NCI-H2227 (cell line): ENCODE data around the gene FOXL1.

Source experiments
- DNase-seq: peaks from one replicate; lab custom pipeline; 2025; ENCODE audit not compliant: unreplicated experiment; lab: John Stamatoyannopoulos, UW

The FOXL1 gene

DNA sequence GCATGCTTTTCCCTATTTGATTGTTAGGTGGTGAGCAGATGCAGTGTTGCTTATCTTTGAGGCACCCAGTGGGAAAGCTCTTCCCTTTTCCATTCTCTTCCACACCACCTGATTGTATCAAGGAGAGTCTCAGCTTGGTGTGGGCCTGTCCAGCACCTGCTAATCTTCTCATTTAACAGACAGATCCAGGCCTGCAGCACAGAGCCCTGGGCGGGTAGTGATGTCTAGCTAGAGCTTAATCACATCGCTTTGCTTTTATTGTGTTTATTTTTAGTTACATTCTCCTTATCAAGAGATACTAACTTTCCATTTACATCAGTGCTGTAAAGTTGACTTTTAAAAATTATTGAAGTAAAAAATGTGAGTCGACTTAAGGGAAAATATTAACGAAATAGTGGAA lies 24.2 kb downstream of the FOXL1 start:
- DNase-seq = no peak

DNA sequence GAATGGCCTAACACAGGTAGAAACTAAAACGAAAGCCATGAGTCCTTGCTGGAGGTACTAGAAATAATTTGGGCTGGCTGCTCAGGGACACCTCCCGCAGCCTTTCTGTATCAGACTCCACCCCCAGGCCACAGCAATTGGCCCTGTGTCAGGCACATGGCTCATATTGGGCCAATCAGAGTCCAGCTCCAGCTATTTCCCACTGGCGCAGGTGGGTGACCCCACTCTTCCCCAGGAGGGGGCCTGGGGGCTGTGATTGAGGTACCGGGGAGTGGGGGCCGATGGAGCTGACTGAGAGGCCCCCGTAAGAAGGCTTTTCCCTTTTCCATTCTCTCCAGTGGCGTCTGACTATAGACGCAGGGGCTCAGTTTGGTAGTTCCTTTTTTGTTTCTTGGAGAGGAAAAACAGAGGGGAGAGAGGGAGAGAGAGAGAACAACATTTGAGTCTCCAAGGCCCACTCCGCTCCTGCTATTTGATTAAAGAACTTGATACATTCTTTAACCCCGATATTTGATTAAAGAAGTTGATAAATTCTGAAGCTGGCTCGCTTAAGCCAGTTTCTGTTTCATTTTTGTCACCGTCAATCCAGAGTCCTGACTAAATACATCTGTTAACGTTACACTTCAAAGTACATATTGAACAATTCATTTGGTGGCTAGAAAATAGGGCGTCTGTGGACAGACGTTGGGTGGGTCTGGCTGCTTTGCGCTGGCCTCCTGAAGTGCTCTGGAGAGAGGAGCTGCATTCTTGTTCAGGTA lies 26.3 kb downstream of the FOXL1 start:
- no peak for DNase-seq

DNA sequence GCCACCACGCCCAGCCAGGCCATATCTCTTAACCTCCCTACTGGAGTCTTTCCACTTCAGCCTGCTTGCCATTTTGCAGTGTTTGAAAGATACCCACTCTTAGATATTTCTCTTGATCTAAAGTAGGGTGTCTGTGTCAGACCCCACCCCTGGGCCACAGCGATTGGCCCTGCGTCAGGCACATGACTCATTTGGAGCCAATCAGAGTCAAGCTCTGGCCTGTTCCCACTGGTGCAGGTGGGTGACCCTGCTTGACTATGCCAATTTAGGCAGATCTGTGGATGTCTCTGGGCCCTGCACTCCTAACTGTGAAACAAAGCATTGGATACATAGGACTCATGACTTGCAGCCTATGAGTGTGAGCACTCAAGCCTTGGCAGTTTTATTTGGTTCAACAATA lies 27.6 kb downstream of the FOXL1 start:
- no peak for DNase-seq

DNA sequence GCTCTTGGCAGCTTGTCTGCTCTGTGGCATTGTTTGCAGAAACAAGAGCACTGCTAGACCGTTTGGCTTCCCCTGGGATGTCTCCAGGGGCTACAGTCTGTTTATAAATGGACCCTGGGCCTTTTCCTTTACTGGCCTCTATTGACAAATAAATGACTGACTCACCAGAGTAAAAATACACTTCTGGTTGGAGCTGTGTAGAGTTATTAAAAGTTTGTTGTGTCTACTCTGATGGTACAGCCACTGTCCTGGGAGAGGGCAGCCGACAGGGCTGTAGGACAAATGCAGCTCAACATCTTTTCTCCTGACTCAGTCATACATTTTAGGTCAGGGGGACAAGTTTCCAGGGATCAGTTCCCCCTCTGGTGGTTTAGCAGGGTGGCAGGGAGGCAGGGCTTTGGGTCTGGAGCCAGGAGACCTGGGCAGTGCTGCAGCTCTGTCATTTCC lies 30.0 kb downstream of the FOXL1 start:
- no peak for DNase-seq

DNA sequence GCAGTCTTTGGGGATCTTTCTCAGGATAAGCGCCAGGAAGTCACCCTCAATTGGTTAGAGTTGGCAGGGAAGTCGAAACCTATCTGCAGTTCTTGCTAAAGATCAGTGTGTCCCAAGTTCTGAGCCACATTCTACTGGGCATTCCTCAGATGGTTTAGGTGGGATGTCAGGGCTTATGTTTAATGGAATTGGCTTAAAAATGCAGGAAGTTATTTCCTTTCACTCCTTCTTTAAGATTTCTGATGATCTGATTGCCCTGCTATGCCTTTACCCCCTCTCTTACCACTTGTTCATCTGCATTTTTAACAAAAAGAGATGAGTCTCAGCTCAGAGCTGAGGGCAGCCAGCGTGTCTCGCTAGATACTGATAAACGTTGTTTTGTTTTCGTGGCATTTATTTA lies 30.8 kb downstream of the FOXL1 start:
- DNase-seq = no peak

DNA sequence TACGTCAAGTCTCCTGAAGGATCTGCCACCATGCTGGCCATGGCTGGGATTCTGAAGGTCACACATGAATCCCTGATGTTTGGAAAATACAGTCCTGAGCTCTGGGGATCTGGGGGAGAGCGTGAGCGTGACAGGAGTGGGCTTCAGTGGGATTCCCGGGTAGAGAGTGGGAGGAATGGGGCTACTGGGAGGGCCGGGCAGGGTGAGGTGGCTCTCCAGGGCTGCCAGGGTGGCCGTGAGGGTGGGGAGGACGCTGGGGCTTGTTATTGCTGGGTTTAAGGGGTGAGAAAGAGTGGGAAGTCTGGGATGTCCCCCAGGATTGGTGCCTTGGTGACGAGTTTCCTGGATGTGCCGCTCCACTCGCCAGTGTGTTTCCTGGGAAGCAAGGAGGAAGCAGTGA lies 31.3 kb downstream of the FOXL1 start:
- no peak for DNase-seq

DNA sequence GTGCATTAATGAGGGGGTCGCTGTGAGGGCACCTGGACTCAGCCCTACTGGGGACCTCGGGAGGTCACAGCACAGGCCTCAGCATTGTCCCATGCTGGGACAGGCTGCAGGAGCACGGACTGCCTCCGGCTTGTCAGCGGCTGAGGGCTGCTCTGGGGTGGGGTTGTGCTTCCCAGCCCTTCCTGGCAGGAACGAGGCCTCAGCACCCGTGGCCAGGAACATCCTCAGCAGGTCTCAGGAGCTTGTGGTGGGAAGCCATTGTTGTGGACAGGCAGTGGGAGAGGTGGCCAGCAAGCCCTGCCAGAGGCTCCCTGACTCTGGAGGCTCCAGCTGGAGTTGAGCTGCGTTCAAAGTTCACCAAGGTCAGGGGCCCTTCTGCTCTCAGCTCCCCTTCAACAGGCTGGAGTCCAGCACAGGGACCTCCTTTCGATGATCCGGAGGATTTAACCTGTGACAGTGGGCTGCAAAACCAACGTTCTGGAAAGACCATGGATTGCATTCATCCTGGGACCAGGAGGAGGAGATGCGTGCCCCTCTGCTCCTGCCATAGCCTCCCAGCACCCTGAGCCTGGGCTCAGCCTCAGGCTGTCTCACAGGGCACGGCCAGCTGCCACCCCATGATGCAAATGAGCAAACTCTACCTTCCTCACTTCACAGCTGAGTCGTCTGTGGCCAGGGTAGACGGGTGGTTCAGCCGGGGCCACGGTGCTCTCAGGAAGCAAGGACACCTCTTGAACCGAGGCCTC lies 32.6 kb downstream of the FOXL1 start:
- DNase-seq = no peak

DNA sequence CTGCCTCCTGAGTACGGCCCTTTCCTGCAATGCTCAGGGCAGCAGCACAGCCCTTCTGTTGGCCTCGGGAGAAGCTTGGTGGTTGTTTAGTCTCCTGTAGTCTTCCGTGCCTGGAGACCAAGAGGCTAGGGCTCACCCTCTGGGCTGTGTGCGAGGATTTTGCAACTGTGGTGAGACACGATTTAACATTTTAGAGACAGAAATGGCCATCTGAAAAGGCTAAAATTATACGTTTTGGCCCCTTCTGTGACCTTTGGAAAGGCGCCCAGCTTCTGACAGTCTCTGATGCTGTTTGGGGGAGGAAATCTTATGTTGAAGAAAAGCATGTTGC lies 33.1 kb downstream of the FOXL1 start:
- no peak for DNase-seq

DNA sequence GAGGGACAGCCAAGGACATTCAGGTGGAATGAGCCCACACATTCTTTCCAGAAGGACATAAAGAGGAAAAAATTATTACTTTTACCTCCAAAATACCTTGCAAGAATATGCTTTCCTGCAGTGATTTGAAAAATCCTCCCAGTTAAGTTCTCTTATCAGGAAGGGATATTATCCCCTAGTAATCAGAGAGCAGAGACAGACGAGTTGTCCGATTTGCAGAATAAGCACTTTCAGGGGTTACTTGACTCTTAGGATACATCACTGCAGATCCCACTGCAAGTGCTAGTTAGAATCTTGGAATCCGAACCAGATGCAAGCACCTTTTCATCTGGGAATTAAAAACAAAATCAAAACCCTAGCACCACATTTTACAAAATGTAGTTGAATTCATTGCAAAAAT lies 33.6 kb downstream of the FOXL1 start:
- DNase-seq = no peak

DNA sequence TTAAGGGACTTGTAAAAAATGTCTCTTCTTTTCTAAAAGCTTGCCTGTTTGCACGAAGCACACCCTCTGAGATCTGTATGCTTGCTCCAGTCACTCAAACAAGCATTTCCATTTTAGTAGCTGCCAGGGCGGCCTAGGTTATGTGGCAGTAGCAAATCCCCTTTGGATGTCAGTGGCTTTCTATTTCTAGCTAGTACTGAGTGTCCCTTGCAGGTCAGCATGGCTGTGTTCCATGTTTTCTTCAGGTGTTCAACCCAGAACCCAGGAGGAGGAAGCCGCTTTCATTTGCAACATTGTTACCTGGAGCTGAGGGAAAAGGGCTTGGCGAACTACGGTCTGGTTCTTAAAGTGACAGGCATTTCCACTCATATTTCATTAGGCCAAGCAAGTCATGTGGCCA lies 36.4 kb downstream of the FOXL1 start:
- DNase-seq = no peak

DNA sequence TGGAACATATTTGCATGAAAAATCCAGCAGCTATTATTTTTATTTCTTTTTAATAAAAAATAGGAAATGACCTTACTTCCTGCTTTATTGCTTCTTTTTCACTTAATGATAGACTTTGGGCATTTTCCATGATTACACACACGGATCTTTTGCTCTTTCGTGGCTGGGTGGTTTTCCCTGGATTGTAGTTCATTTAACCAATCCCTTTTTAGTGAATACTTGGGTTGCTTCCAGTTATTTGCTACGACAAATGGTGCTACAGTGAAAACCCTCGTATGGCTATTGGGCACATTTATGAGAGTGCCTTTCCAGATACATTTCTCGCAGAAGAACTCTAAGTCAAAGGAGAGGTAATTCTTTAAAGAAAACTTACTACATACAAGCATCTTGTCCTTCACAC lies 38.6 kb downstream of the FOXL1 start:
- no peak for DNase-seq

DNA sequence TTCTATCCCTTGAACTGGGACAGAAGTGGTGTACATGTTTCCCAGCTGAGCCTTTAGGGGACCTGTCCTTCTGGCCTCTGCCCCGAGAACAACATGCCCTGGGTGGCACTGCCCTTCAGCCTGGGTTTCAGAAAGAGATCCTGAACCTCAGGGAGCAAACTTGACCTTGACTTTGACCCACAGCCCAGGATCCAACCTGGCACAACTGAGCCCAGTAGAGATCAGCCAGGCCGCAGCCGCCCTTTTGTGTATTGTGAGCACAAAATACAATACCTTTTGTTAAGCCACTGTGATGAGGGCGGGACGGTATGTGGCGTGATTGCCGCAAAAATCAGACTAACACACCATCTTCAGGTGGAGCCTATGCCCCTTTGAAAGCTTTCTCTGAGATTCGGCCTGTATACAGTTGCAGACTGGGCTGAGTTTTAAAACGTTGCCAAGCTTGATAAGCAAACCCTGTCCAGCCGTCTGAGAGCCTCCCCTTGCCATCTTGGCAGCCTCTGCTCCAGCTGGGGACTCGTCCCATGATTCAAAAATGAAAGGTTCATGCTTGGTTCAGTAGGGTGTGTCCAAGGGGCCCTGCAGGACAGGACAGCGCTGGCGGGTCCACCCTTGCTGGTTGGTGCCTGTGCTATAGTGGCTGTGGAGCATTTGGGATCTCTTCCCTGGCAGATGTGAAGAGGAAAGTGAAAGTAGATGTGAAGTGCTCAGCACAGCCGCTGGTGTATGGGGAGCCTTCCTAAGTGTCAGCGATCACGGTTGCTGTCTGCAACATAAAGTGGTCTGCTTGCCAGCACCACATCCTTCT lies 40.3 kb downstream of the FOXL1 start:
- no peak for DNase-seq

DNA sequence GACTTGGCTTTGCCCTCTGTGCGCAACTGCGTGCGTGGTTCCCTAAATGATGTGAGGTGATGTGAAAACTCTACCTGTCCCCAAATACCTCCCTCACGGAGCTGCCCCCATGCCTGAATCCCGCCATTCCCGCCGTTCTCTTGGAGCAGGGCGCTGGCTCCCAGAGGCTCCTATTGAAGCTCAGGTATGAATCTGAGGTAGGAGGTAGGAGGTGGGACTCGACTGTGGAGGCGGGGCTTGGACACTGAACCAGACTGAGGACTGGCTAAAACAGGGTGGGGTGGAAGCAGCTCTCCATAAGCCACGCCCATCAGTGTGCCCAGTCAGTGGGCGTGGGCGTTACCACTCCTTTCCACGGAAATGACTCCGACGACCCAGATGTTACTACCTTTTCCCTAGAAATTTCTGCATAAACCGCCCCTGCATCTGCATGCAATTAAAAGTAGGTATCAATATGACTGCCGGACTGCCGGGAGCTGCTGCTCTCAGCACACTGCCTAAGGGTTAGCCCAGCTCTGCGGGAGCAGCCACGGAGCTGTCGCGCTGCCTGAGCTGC lies 41.0 kb downstream of the FOXL1 start:
- DNase-seq = no peak

DNA sequence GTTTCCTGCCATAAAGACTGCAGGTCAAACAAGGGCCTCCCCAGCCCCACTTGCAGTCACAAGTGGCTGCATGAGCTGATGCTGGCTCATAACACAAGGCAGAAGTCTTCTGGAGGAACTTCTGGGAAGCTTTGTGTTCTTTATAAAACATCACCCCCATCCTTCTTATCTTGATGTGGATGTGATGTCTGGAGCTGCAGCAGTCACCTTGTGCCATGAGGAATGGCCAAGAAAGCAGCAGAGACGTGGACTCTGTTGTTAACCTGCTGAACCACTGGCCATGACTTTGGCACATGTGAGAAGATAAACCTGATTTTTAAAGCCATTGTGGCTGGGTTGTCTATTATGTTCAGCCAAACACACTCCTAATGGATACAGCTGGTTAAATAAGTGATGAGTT lies 41.8 kb downstream of the FOXL1 start:
- DNase-seq = no peak

DNA sequence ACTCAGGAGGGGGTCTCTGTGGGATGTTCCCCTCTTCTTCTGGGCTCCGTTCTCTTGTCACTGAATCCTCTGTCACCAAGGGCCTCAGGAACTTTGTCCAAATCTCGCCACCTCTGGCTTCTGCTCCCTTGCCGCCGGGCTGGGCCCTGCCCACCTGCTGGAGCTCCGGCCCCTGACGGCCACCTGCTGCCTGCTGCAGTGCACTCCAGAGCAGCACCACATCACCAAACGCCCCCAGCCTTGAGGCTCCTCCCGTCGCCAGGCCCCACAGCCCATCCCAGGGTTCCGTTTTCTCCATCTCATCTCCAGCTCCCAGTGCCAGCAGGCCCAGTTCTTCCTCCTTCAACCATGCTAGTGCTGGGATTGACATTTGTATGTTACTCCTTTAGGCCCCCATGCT lies 43.6 kb downstream of the FOXL1 start:
- DNase-seq = no peak

DNA sequence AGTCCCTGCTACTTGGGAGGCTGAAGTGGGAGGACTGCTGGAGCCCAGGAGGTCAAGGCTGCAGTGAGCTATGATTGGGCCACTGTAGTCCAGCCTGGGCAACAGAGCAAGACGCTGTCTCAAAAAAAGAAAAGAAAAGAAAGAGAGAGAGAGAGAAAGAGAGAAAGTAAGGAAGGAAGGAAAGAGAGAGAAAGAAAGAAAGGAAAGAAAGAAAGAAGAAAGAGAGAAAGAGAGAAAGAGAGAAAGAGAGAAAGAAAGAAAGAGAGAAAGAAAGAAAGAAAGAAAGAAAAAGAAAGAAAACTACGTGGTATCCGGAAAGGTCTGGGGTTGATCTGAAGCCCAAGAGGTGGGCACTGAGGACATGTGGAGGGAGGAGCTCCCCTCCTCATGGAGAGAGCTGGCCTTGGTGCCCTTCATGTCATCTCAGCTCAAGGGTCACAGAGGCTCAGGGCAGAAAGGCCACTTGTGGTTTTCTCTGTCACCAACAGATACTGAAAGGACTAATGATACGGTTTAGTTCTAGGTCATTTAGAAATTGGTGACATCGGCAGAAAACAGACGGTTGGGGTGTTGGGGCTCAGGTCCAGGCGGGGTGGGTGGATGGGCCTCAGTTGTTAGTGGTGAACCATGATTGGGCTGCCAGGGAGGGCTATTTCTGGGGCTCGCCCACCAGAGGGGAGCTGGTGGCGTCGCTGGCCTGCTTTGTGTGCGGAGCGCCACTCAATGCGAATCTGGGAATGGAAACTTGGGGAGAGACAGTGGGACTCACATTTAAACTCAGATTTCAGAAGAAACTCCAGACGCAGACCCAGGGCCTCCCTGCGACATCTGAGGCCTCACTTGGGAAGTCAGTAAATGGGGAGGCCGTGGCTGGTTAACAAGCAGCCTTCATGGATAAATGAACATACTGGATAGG lies 44.6 kb downstream of the FOXL1 start:
- no peak for DNase-seq

DNA sequence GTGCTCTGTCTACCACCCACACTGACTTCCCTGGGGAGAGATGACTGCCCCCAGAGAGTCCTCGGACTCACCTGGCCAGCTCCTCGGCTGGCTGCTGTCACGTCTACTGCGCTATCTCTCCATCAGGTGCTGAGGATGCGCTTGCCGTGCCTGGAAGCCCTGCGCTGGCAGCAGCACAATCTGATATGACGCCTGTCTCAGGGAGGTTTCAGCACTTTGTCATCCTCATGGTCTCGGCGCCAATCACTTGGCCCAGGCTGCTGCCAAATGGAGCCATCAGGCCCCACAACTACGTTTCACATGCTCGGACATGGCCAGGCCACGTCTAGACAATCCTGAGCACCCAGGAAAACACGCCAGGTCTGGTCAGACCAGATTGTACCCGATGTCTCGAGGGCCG lies 46.7 kb downstream of the FOXL1 start:
- DNase-seq = no peak

DNA sequence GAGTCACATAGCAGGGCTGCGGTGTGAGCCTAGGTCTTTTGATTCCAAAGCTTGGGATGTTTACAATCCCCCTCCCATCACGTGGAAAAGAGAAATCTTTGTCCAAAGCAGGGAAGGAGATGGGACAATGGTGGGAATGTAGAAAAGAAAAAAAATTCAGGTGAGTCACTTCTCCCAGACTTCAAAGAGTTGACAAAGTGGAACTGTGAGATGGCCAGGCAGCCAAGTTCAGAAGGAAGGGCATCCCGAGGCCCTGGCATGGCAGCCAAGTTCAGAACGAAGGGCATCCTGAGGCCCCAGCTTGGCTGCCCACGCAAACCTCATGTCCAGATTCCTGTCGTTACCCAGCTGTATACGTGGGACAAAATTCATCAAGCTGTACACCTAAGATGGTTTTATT lies 47.5 kb downstream of the FOXL1 start:
- DNase-seq = no peak

DNA sequence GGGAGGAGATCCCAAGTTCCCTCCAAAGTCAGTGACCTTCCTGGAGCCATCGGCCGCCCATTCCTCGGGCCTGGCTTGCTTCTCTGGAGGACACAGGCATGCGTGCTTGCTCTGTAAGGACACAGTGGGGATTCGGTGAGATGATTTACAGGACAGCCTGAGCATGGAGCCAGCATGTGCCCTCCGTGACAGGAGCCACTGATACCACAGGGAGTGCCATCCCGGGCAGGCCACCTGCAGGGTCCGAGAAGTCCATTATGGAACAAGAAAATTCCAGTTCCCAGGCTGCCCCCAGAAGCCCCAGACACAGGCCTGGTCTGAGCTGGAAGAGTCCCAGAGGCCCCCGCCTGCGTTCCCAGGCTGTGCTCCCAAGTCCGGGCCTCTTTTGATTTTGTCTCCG lies 47.9 kb downstream of the FOXL1 start:
- DNase-seq = no peak

DNA sequence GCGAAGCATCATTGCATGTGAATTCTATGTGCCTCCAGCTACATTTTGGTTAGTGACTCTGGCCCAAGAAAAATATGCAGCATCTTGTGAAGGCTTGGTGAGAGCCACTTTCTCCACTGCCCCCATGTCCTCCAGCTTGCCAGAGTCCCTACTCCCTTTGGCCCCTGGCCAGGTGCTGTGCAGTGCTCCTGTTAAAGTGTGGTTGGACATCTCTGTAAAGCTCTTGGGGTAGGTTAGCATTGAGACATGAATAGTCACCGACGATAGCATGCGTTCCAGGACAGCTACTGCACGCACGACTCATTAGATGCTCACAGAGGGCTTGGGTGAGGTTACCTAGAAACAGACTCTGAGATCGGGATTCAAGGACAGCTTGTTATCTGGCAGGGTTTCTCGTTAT lies 48.6 kb downstream of the FOXL1 start:
- DNase-seq = no peak

DNA sequence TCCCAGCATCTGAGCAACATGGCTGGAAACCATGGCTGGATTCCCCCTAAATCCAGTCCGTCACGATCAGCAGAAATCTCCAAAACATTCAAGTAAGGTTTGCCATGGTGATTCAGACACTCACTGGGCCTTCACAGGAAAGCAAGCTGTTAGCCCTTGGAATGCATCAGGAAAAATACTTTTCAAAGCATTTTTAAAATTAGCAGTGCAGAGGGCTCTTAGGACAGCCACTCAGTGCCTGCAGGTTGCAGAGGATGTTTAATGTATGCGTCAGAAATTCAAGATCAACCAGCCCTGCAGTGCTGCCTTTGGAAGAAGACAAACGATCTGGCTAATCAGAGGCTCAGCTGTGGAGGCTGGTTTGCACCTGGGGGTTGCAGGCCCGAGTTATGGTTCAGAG lies 50.3 kb downstream of the FOXL1 start:
- no peak for DNase-seq
